HG03159 (cell line): ENCODE data around the gene PICK1.

Experiments used
- ATAC-seq: cut with Tn5 transposase; IDR thresholded peaks from one replicate; pipeline ENCODE4 v1.9.1; 2021; ENCODE audit warnings: mild to moderate bottlenecking, moderate library complexity; ENCODE audit not compliant: unreplicated experiment

Gene PICK1

GRCh38 chr22:38056969-38057891 is at the start of gene PICK1:
PICK1 (plus strand) TSS chr22:38057404; CDS start chr22:38057810, 406 bp downstream.
- ATAC-seq, result peak; percentile 63

- ATAC-seq, result no peak
Observed at GRCh38 chr22:38009000-38009806, 48.0 kb upstream of the PICK1 start.

- ATAC-seq, result no peak
Observed at GRCh38 chr22:38012604-38013072, 44.6 kb upstream of the PICK1 start.

- no peak for ATAC-seq
Observed at GRCh38 chr22:38014083-38014482, 43.1 kb upstream of the PICK1 start.

GRCh38 chr22:38016182-38017151 is 40.7 kb upstream of the PICK1 start:
- no peak for ATAC-seq

- no peak for ATAC-seq
Observed at GRCh38 chr22:38017272-38017920, 39.8 kb upstream of the PICK1 start.

GRCh38 chr22:38017939-38018885 is 39.0 kb upstream of the PICK1 start:
- no peak for ATAC-seq

- no peak for ATAC-seq
Observed at GRCh38 chr22:38018938-38019827, 38.0 kb upstream of the PICK1 start.

- no peak for ATAC-seq
Observed at GRCh38 chr22:38021206-38021605, 36.0 kb upstream of the PICK1 start.

- no peak for ATAC-seq
Observed at GRCh38 chr22:38023045-38023444, 34.2 kb upstream of the PICK1 start.

GRCh38 chr22:38025514-38025913 is 31.7 kb upstream of the PICK1 start:
- ATAC-seq, result no peak

- ATAC-seq, result no peak
Observed at GRCh38 chr22:38026130-38027111, 30.8 kb upstream of the PICK1 start.

GRCh38 chr22:38027487-38027886 is 29.7 kb upstream of the PICK1 start:
- no peak for ATAC-seq

- ATAC-seq, result no peak
Observed at GRCh38 chr22:38028344-38029130, 28.7 kb upstream of the PICK1 start.

- ATAC-seq, result no peak
Observed at GRCh38 chr22:38029370-38029769, 27.8 kb upstream of the PICK1 start.

- ATAC-seq, result no peak
Observed at GRCh38 chr22:38029901-38030300, 27.3 kb upstream of the PICK1 start.
